Mesendoderm (in vitro differentiated cells): ENCODE results near the gene CD47.

Experiments used
- DNase-seq: peaks from one replicate; pipeline ENCODE4 v3.0.0; 2013
- H2AK5ac ChIP-seq: 2 replicates; pipeline ENCODE4 v1.6.1; 2013; ENCODE audit warnings: low read length, inconsistent platforms
- H2BK120ac ChIP-seq: 2 replicates; pipeline ENCODE4 v1.6.1; 2013; ENCODE audit warnings: low read depth, mild to moderate bottlenecking, low read length, moderate library complexity, mixed read lengths
- H2BK15ac ChIP-seq: replicated peaks from 2 replicates; pipeline ENCODE4 v1.6.1; 2013; ENCODE audit warnings: low read depth, mild to moderate bottlenecking, moderate library complexity
- H2BK5ac ChIP-seq: 2 replicates; pipeline ENCODE4 v1.6.1; 2013; ENCODE audit warnings: low read length, inconsistent platforms
- H3K18ac ChIP-seq: 2 replicates; pipeline ENCODE4 v1.6.1; 2013; ENCODE audit warnings: mild to moderate bottlenecking, low read length, mixed read lengths
- H3K23ac ChIP-seq: one replicate; pipeline ENCODE4 v1.6.1; 2013; ENCODE audit warnings: low read length
- H3K27ac ChIP-seq: 2 replicates; pipeline ENCODE4 v1.5.1; 2013; ENCODE audit warnings: low read depth, mild to moderate bottlenecking, inconsistent platforms, low read length, moderate library complexity
- H3K27me3 ChIP-seq: 2 replicates; pipeline ENCODE4 v1.6.1; 2013; ENCODE audit warnings: low read length, control low read depth, mild to moderate bottlenecking, inconsistent platforms; ENCODE audit not compliant: insufficient read depth, poor library complexity
- H3K36me3 ChIP-seq: 2 replicates; pipeline ENCODE4 v1.6.1; 2013; ENCODE audit warnings: low read length, inconsistent platforms; ENCODE audit not compliant: control insufficient read depth, insufficient read depth
- H3K4ac ChIP-seq: one replicate; pipeline ENCODE4 v1.6.1; 2013; ENCODE audit warnings: low read depth, mild to moderate bottlenecking, low read length, moderate library complexity
- H3K4me1 ChIP-seq: 2 replicates; pipeline ENCODE4 v1.6.1; 2013; ENCODE audit warnings: low read depth, low read length, inconsistent platforms; ENCODE audit not compliant: control insufficient read depth
- H3K4me2 ChIP-seq: 2 replicates; pipeline ENCODE4 v1.6.1; 2013; ENCODE audit warnings: low read length
- H3K4me3 ChIP-seq: 2 replicates; pipeline ENCODE4 v1.5.1; 2013; ENCODE audit warnings: mild to moderate bottlenecking, low read length
- H3K56ac ChIP-seq: one replicate; pipeline ENCODE4 v1.6.1; 2013; ENCODE audit warnings: low read length
- H3K79me1 ChIP-seq: 2 replicates; pipeline ENCODE4 v1.6.1; 2013; ENCODE audit warnings: low read length, inconsistent platforms
- H3K79me2 ChIP-seq: 2 replicates; pipeline ENCODE4 v1.6.1; 2013; ENCODE audit warnings: mild to moderate bottlenecking, low read length; ENCODE audit not compliant: control insufficient read depth, insufficient read depth
- H3K9ac ChIP-seq: 2 replicates; pipeline ENCODE4 v1.6.1; 2013; ENCODE audit warnings: low read length, inconsistent platforms
- H4K5ac ChIP-seq: one replicate; pipeline ENCODE4 v1.6.1; 2013; ENCODE audit warnings: low read length
- H4K8ac ChIP-seq: one replicate; pipeline ENCODE4 v1.6.1; 2013; ENCODE audit warnings: low read depth, mild to moderate bottlenecking, control low read depth, low read length, moderate library complexity
- WGBS: extraction: QIAGEN DNeasy Blood & Tissue Kit; methylation state at CpG from one replicate; pipeline ENCODE4 v1.1.7; 2013; ENCODE audit warnings: low lambda C conversion rate, missing lambda C conversion rate; ENCODE audit not compliant: insufficient coverage; ENCODE audit errors: extremely low coverage; 5-methylcytosine and 5-hydroxymethylcytosine counted together

CD47 gene

DNA sequence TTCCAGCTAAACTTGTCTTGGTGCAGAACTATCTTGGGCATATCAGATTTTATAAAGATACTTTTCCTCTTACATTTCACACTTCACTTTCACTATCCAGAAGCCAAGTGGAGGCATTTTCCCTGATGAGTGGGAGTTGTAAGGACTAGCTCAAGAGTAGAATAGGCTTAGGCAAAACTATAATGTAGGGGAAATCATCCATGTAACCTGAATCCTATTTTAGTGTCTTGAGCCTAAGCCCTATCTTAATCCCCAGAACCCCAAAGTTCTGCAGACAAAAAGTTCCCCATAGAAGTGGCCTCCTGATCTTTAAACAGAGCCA lies 42.2 kb upstream of the CD47 start:
- Histone ChIP-seq H3K79me2 (no peaks in the 10 kb centered on the region), H2BK120ac (no peak overlapping the region), H3K9ac (no peak overlapping the region), H3K18ac (no peak overlapping the region), H3K4me3 (no peak overlapping the region), H2AK5ac (no peak overlapping the region), H3K36me3 (no peaks in the 10 kb centered on the region), H3K23ac (no peak overlapping the region), H3K27me3 (no peaks in the 10 kb centered on the region), H3K56ac (no peak overlapping the region), H4K8ac (no peak overlapping the region), H3K4me1 (no peaks in the 10 kb centered on the region), H2BK15ac (no peak overlapping the region), H4K5ac (no peak overlapping the region), H3K4ac (no peak overlapping the region), H3K27ac (no peak overlapping the region), H3K79me1 (no peaks in the 10 kb centered on the region), H3K4me2 (no peak overlapping the region), H2BK5ac (no peak overlapping the region)
- no peak for DNase-seq

DNA sequence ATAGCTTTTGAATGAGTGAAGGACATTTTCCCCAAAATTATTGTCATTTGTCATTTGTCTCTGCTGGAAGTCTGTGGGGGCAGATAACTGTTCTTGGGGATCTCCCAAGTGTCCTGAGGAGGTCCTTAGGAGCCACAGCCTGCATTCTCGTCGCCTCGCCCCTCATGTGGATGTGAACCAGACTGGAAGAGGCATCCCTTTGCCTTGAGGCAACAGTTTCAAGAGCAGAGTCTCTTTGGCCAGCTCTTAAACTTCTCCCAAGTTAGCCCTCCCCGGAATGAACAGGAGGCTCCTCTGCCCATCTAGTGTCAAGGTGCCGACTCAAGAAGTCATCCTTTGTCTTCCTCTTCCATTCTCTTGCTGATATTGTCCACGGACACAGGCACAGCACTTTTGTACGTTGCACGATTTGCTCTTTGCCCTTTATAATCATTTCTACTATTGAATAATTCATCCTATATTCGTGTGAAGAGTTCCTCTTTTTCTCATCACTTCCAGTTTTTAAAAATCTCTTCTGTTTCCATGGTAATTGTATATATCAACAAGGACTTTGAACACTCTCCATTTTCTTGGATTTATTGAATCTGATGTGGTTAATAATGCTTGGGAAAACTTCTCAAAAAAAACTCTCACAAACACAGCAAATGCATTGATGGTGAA lies 40.8 kb upstream of the CD47 start:
- Histone ChIP-seq H2BK15ac (no peak overlapping the region), H2BK5ac (no peak overlapping the region), H3K27me3 (no peaks in the 10 kb centered on the region), H3K18ac (no peak overlapping the region), H3K23ac (no peak overlapping the region), H4K5ac (no peak overlapping the region), H4K8ac (no peak overlapping the region), H3K79me1 (no peaks in the 10 kb centered on the region), H3K56ac (no peak overlapping the region), H3K4me1 (no peaks in the 10 kb centered on the region), H2AK5ac (no peak overlapping the region), H3K27ac (no peak overlapping the region), H3K36me3 (no peaks in the 10 kb centered on the region), H3K4me2 (no peak overlapping the region), H2BK120ac (no peak overlapping the region), H3K4me3 (no peak overlapping the region), H3K9ac (no peak overlapping the region), H3K79me2 (no peaks in the 10 kb centered on the region), H3K4ac (no peak overlapping the region)
- no CpG with 5 or more reads among the region's 9 CpGs for WGBS
- DNase-seq = no peak

DNA sequence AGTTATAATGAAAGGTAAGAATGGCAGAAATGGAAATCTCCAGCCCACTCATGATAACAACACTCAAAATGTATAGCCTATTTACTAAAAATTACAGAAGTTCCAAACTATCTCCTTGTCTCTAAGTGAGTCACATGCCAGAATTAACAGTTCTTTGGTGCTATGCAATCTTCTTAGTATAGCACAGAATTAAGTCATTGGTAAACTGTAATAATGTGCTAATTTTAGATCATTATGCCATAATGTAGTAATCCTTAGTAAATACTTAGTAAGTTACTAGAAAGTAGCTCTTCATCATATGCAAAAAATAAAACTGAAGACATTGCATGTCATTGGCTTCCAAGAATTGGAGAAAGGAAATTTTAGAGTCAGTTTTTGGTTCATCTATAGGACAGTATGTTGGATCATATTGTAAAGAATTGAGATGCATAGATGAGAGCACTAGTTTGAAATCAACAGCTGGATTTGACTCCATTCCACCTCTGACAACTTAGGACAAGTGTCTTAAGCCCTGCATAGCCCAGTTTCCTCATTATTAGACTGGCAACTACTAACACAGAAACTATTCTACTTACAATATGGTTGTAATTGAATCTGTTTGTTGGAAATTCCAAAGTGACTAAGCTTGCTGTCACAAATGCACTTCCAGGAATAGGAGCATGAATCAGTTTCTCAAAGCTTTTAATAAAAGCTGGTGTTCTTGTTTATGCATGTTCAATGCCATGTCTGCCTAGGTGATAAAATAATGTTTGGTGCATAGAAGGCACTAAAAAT lies 40.1 kb upstream of the CD47 start:
- H3K23ac ChIP-seq = no peak overlapping the region

DNA sequence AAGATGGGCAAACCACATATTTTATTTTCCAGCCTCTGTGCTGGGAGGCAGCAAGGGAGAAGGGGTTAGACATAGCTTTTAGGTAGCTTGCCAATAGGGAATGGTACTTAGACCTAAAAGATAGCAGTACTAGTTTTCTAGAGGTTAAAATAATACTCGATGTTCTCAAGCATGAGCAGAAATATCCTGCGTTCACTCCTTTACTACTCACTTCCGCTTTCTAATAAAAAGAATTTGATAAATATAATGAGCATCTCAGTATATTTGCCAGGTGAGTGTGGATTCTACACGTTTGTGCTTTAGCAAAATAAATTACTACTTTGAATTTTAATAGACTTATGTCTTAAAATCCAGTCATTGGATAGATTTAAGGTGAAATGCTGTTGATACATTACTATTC lies 39.4 kb upstream of the CD47 start:
- Histone ChIP-seq H4K5ac (no peak overlapping the region), H3K27me3 (no peaks in the 10 kb centered on the region), H3K4me1 (no peaks in the 10 kb centered on the region), H3K79me2 (no peaks in the 10 kb centered on the region), H3K23ac (no peak overlapping the region), H2BK120ac (no peak overlapping the region), H2AK5ac (no peak overlapping the region), H3K9ac (no peak overlapping the region), H3K79me1 (no peaks in the 10 kb centered on the region), H3K4ac (no peak overlapping the region), H2BK15ac (no peak overlapping the region), H3K18ac (no peak overlapping the region), H3K56ac (no peak overlapping the region), H3K36me3 (no peaks in the 10 kb centered on the region), H3K4me3 (no peak overlapping the region), H4K8ac (no peak overlapping the region), H2BK5ac (no peak overlapping the region), H3K27ac (no peak overlapping the region), H3K4me2 (no peak overlapping the region)
- no CpG with 5 or more reads among the region's 4 CpGs for WGBS
- DNase-seq = no peak

More for the DNA sequence above, 40.1 kb upstream of the CD47 start:
- H3K79me1 ChIP-seq = no peaks in the 10 kb centered on the region
- H3K36me3 ChIP-seq = no peaks in the 10 kb centered on the region
- H2BK5ac ChIP-seq = no peak overlapping the region
- H4K5ac ChIP-seq = no peak overlapping the region
- H3K56ac ChIP-seq = no peak overlapping the region
- no peaks in the 10 kb centered on the region for H3K27me3 ChIP-seq
- no peak for DNase-seq
- no peak overlapping the region for H3K9ac ChIP-seq
- no peak overlapping the region for H3K18ac ChIP-seq
- no peak overlapping the region for H2BK15ac ChIP-seq
- no peak overlapping the region for H4K8ac ChIP-seq
- no peak overlapping the region for H3K4me2 ChIP-seq
- no peaks in the 10 kb centered on the region for H3K4me1 ChIP-seq
- no peak overlapping the region for H3K27ac ChIP-seq
- no peak overlapping the region for H3K4me3 ChIP-seq
- no peak overlapping the region for H2AK5ac ChIP-seq
- H3K79me2 ChIP-seq = no peaks in the 10 kb centered on the region
- no peak overlapping the region for H3K4ac ChIP-seq
- H2BK120ac ChIP-seq = no peak overlapping the region

DNA sequence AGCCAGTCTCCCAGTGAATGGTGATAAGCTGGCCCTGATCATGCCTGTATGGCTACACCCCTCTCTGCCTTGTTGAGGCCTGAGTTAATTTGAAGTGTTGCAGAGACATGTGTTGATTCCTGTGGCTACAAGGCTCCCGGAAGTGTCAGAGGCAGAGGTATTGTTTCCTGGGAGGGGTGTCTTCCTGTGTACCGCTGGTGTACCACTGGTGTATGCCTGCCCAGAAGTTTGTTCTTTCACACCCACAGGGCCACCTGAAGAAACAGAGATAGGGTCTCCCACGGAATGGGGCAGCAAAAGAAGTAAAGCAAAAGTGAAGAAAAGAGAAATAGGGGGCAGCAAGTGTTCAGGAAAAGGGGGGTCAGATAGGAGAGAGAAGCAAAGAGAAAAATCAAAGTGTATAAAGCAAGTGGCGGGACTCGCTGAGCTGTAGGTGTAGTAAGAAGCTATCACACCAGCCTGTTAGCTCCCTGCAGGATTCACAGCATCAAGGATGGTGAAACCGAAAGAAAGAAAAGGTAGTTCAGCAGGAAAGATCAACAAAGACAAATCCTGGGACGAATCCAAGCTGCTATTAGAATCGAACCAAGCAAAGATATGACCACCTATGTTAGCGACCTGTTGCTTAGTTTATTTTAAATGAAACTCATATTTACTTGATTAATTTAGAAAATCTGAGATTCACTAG lies 36.6 kb upstream of the CD47 start:
- Histone ChIP-seq H3K4ac (no peak overlapping the region), H3K4me1 (no peaks in the 10 kb centered on the region), H3K27ac (no peak overlapping the region), H3K23ac (no peak overlapping the region), H3K4me3 (no peak overlapping the region), H2BK120ac (no peak overlapping the region), H3K4me2 (no peak overlapping the region), H4K8ac (no peak overlapping the region), H3K36me3 (no peaks in the 10 kb centered on the region), H4K5ac (no peak overlapping the region), H3K79me1 (no peaks in the 10 kb centered on the region), H3K79me2 (no peaks in the 10 kb centered on the region), H3K9ac (no peak overlapping the region), H2BK5ac (no peak overlapping the region), H3K56ac (no peak overlapping the region), H3K18ac (no peak overlapping the region), H2BK15ac (no peak overlapping the region), H2AK5ac (no peak overlapping the region), H3K27me3 (no peaks in the 10 kb centered on the region)
- peak; percentile 32 for DNase-seq
- WGBS = no CpG with 5 or more reads among the region's 9 CpGs
